GM19467 (cell line): Measurements from ENCODE around the gene LOXL3.

Experiments used
- ATAC-seq: cut with Tn5 transposase; IDR thresholded peaks from one replicate; pipeline ENCODE4 v1.9.1; 2021; ENCODE audit warnings: mild to moderate bottlenecking, moderate library complexity; ENCODE audit not compliant: unreplicated experiment

LOXL3 gene

GRCh38 chr2:74551942-74552913, 1.5 kb downstream of the LOXL3 start:
- ATAC-seq = no peak

GRCh38 chr2:74551530-74551929, 2.2 kb downstream of the LOXL3 start:
- no peak for ATAC-seq

- ATAC-seq = no peak
Observed at GRCh38 chr2:74550231-74550630, 3.5 kb downstream of the LOXL3 start.

GRCh38 chr2:74548900-74549826, 4.6 kb downstream of the LOXL3 start:
- no peak for ATAC-seq

GRCh38 chr2:74548285-74548899, 5.3 kb downstream of the LOXL3 start:
- ATAC-seq = no peak

GRCh38 chr2:74546004-74546403, 7.7 kb downstream of the LOXL3 start:
- no peak for ATAC-seq

GRCh38 chr2:74544634-74545033, 9.1 kb downstream of the LOXL3 start:
- ATAC-seq = no peak

- ATAC-seq = no peak
Observed at GRCh38 chr2:74542978-74543377, 10.8 kb downstream of the LOXL3 start.

GRCh38 chr2:74540291-74540690, 13.5 kb downstream of the LOXL3 start:
- no peak for ATAC-seq

GRCh38 chr2:74538881-74539339, 14.8 kb downstream of the LOXL3 start:
- no peak for ATAC-seq

GRCh38 chr2:74537140-74537539, 16.6 kb downstream of the LOXL3 start:
- no peak for ATAC-seq

- ATAC-seq = no peak
Observed at GRCh38 chr2:74536166-74536950, 17.4 kb downstream of the LOXL3 start.

GRCh38 chr2:74535440-74535965, 18.2 kb downstream of the LOXL3 start:
- ATAC-seq = no peak

- no peak for ATAC-seq
Observed at GRCh38 chr2:74534411-74534810, 19.3 kb downstream of the LOXL3 start.

- no peak for ATAC-seq
Observed at GRCh38 chr2:74533464-74533863, 20.3 kb downstream of the LOXL3 start.

GRCh38 chr2:74532222-74532621, 21.5 kb downstream of the LOXL3 start:
- no peak for ATAC-seq

GRCh38 chr2:74531666-74532065, 22.1 kb downstream of the LOXL3 start:
- no peak for ATAC-seq

GRCh38 chr2:74530239-74531187, 23.2 kb downstream of the LOXL3 start:
- no peak for ATAC-seq
